GM15510 (cell line): ENCODE results near the gene KLRC1.

ENCODE experiments used
- POLR2A ChIP-seq: IDR thresholded peaks from 3 replicates; pipeline ENCODE4 v1.6.1; 2011; ENCODE audit warnings: borderline replicate concordance; ENCODE audit not compliant: insufficient read length; ENCODE audit errors: extremely low read depth

Gene KLRC1

DNA sequence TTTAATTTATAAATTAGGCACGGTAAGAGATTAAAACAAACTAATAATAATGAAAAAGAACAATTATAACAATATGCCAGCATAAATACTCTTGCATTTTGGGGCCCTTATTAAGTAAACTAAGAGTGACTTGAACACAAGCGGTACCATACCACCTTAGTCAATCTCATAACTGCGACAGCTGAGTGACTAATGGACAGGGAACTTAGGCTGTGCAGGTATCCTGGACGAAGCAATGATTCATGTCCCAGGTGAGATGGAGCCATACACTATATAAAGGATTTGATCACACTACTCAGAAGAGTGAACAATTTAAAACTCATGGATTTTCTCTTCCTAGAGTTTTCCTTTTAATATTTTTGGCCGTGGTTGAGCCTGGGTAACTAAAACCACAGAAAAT is 47.9 kb downstream of the KLRC1 start:
- TF ChIP-seq POLR2A: no peak

DNA sequence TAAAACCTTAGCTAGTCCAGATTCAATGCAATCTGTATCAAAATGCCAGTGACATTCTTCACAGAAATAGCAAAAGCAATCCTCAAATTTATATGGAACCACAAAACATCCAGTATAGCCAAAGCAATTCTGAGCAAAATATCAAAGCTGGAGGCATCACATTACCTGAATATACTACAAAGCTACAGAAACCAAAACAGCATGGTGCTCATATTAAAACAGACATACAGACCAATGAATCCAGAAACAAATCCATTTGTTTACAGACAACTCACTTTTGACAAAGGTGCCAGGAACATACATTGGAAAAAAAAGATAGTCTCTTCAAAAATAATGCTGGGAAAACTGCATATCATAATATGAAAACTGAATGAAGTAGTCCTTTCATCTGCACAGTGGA is 48.4 kb downstream of the KLRC1 start:
- TF ChIP-seq POLR2A: no peak

DNA sequence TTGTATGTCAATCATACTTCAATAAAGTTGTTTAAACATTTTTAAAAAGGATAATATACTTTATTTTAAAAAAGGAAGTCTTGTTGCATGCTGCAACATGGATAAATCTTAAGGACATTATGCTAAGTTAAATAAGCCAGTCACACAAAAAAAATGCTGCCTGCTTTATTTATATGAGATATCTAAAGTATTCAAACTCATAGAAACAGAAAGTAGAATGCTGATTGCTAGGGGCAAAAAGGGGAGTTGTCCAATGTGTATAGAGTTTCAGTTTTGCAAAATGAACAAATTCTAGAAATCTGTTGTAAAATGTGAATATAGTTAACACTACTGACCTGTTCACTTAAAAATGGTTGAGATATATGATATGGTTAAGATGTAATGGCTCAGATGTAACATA is 52.3 kb downstream of the KLRC1 start:
- no peak for TF ChIP-seq POLR2A

DNA sequence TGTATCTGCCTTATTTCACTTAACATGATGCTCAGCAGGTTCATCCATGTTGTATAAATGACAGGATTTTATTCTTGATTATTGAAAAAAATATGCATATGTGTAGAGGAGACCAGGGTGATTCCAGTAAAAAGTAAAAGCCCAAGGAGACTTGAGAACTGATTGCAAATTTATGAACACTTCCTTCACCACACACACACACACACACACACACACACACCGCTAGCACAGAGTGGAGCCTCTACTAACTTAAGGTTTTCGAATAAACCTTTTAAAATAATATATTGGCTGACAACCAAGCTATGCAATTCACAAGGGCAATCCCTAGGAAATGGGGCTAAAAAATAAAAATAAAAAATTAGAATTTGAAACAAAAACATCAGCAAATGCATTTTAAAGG is 55.0 kb downstream of the KLRC1 start:
- no peak for TF ChIP-seq POLR2A

DNA sequence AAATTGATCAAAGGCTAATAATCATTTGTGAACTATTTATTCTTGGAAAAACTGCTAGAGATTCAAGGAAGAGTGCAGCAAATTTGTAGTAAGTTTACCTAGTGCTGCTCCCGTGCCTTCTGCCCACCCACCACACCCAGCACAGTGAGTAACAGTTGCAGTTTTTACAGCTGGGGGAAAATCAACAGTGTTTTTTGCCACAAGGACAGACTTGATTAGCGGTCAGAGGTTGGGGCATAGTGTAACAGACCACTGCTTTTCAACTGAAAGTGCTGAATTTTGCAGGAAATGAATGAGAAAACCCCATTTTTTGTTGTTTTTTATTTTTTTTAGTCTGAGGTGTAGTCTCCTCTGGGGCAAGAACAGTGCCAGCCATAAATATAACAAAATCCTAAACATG is 55.9 kb downstream of the KLRC1 start:
- TF ChIP-seq POLR2A: no peak
